Measurements from ENCODE around the gene MMP1. TPM values are rescaled to one million over a fixed set of nuclear protein-coding genes. Genes with fewer than 3 reads are reported as not detected.
"Not testable (repeated sequence)": the region's sequence is repeated elsewhere in the genome, so short reads cannot be mapped to it uniquely, and the experiment has no call there.

Gene MMP1
- polyA plus RNA-seq, 1 experiment = 233 TPM

GRCh38 chr11:102757823-102758549 is 40.0 kb downstream of the MMP1 start:
- TF ChIP-seq CTCF (IDR thresholded peaks at IDR 0.05; ENCODE audit: insufficient read depth, low read depth, low read length) = no peak
- peaks cover 10% of the 10 kb centered on the region for H3K27me3 ChIP-seq (ENCODE audit: control insufficient read depth, insufficient read depth, low read length)
- no peak for DNase-seq (ENCODE audit: low read depth)
- CTCF ChIA-PET = no interaction called here
- H3K36me3 ChIP-seq (ENCODE audit: control insufficient read depth, insufficient read depth, low read length) = no peaks in the 10 kb centered on the region
- no peak overlapping the region for H3K4me3 ChIP-seq (ENCODE audit: low read depth, low read length)
- POLR2A ChIA-PET = no interaction called here

GRCh38 chr11:102753267-102753666 is 44.7 kb downstream of the MMP1 start:
- peaks cover 15% of the 10 kb centered on the region for H3K27me3 ChIP-seq (ENCODE audit: control insufficient read depth, insufficient read depth, low read length)
- H3K36me3 ChIP-seq (ENCODE audit: control insufficient read depth, insufficient read depth, low read length) = no peaks in the 10 kb centered on the region
- no peak overlapping the region for H3K4me3 ChIP-seq (ENCODE audit: low read depth, low read length)
- ChIA-PET POLR2A (no interaction called here), CTCF (no interaction called here)
- TF ChIP-seq CTCF (IDR thresholded peaks at IDR 0.05; ENCODE audit: insufficient read depth, low read depth, low read length) = no peak
- no peak for DNase-seq (ENCODE audit: low read depth)

- ChIA-PET CTCF (no interaction called here), POLR2A (no interaction called here)
- DNase-seq (ENCODE audit: low read depth) = no peak
- H3K36me3 ChIP-seq (ENCODE audit: control insufficient read depth, insufficient read depth, low read length) = no peaks in the 10 kb centered on the region
- peaks cover 14% of the 10 kb centered on the region for H3K27me3 ChIP-seq (ENCODE audit: control insufficient read depth, insufficient read depth, low read length)
- no peak for TF ChIP-seq CTCF (IDR thresholded peaks at IDR 0.05; ENCODE audit: insufficient read depth, low read depth, low read length)
- no peak overlapping the region for H3K4me3 ChIP-seq (ENCODE audit: low read depth, low read length)
These were observed 46.3 kb downstream of the MMP1 start for GRCh38 chr11:102751673-102752072.

- no peak for TF ChIP-seq CTCF (IDR thresholded peaks at IDR 0.05; ENCODE audit: insufficient read depth, low read depth, low read length)
- Histone ChIP-seq H3K36me3 (ENCODE audit: control insufficient read depth, insufficient read depth, low read length) (no peaks in the 10 kb centered on the region), H3K27me3 (ENCODE audit: control insufficient read depth, insufficient read depth, low read length) (peaks cover 9% of the 10 kb centered on the region), H3K4me3 (ENCODE audit: low read depth, low read length) (no peak overlapping the region)
- CTCF ChIA-PET = interaction anchor here (0.7 to 1.3 kb wide), 2 partner anchors 12 to 52 kb away, joined by 3 read pairs; no protein-coding TSS in a partner anchor
- no peak for DNase-seq (ENCODE audit: low read depth)
- POLR2A ChIA-PET = no interaction called here
These were observed 48.7 kb downstream of the MMP1 start for GRCh38 chr11:102749101-102749722.

GRCh38 chr11:102746746-102747578 is 51.0 kb downstream of the MMP1 start:
- H3K27me3 ChIP-seq (ENCODE audit: control insufficient read depth, insufficient read depth, low read length); DNase-seq (ENCODE audit: low read depth); CTCF ChIA-PET; H3K4me3 ChIP-seq (ENCODE audit: low read depth, low read length); POLR2A ChIA-PET; H3K36me3 ChIP-seq (ENCODE audit: control insufficient read depth, insufficient read depth, low read length): not testable (repeated sequence)

Other genes with a start within 250 kb of the MMP1 start
- not detected in 2 replicates for gene MMP20, start 172.8 kb downstream of the MMP1 start, polyA plus RNA-seq (2011; rRNA removed)
- not detected in 2 replicates for gene MMP27, start 92.4 kb downstream of the MMP1 start, polyA plus RNA-seq (2011; rRNA removed)
- gene MMP8, start 73.2 kb downstream of the MMP1 start, polyA plus RNA-seq (2011; rRNA removed) = not detected in 2 replicates
- 0.16 and 0.29 TPM in 2 replicates for gene MMP10, start 17.5 kb downstream of the MMP1 start, polyA plus RNA-seq (2011; rRNA removed)
- 59.4 and 121 TPM in 2 replicates for gene MMP3, start 45.4 kb upstream of the MMP1 start, polyA plus RNA-seq (2011; rRNA removed)
- gene MMP12, start 76.8 kb upstream of the MMP1 start, polyA plus RNA-seq (2011; rRNA removed) = 0.12 and 0.38 TPM in 2 replicates
- 0.06 TPM in 1 of 2 replicates, not detected in the other for gene MMP13, start 157.6 kb upstream of the MMP1 start, polyA plus RNA-seq (2011; rRNA removed)

All from BJ (cell line).